CD14-positive monocyte (primary cell): ENCODE measurements around the gene EPHA2. TPM values are rescaled to one million over a fixed set of nuclear protein-coding genes. Genes with fewer than 3 reads are reported as not detected.

Experiments used
- DNase-seq, 3 donors: peaks; one replicate each; pipeline ENCODE4 v3.0.0-alpha.2; 2011 to 2022
- H2AFZ ChIP-seq: 2 replicates; pipeline ENCODE4 v1.6.0; 2012; ENCODE audit warnings: mild to moderate bottlenecking, low read depth, low read length, inconsistent platforms; ENCODE audit not compliant: insufficient read depth, poor library complexity, severe bottlenecking
- H3K27ac ChIP-seq, 2 donors: 1 replicate in 1 of 2; 2 replicates in 1 of 2; pipeline ENCODE4 v1.5.1; 2012 to 2013; ENCODE audit warnings: low read length in 2 of 2, control low read depth in 1 of 2, inconsistent platforms in 1 of 2, low read depth in 1 of 2, mild to moderate bottlenecking in 1 of 2
- H3K27me3 ChIP-seq, 2 donors: one replicate each; pipeline versions ENCODE4 v1.6.0 to v1.6.1; 2011 to 2013; ENCODE audit warnings: low read length in 2 of 2; ENCODE audit not compliant: control insufficient read depth in 2 of 2, insufficient read depth in 2 of 2
- H3K36me3 ChIP-seq, 2 donors: replicated peaks in 1 of 2; 1 replicate in 1 of 2; 2 replicates in 1 of 2; pipeline versions ENCODE4 v1.5.1 to v1.6.1; 2012 to 2013; ENCODE audit warnings: low read length in 2 of 2, control low read depth in 1 of 2, inconsistent platforms in 1 of 2, mild to moderate bottlenecking in 1 of 2; ENCODE audit not compliant: insufficient read depth in 2 of 2, control insufficient read depth in 1 of 2
- H3K4me1 ChIP-seq, 2 donors: 1 replicate in 1 of 2; 2 replicates in 1 of 2; pipeline versions ENCODE4 v1.5.1 to v1.6.1; 2012 to 2013; ENCODE audit warnings: low read length in 2 of 2, control low read depth in 1 of 2, inconsistent platforms in 1 of 2, mild to moderate bottlenecking in 1 of 2, moderate library complexity in 1 of 2; ENCODE audit not compliant: insufficient read depth in 2 of 2, control insufficient read depth in 1 of 2
- H3K4me2 ChIP-seq: replicated peaks from 2 replicates; pipeline ENCODE3; 2012; ENCODE audit warnings: low read length, moderate library complexity, mild to moderate bottlenecking; ENCODE audit not compliant: poor library complexity, severe bottlenecking; ENCODE audit errors: extremely low read depth
- H3K4me3 ChIP-seq, 3 experiments: fragments of 200-600 bp in 1 of 3; sonication (generic) in 1 of 3; replicated peaks in 1 of 3; 1 replicate in 2 of 3; 2 replicates in 1 of 3; pipeline ENCODE4 v1.5.1; 2011 to 2013; ENCODE audit warnings: low read length in 3 of 3, mild to moderate bottlenecking in 3 of 3, control low read depth in 2 of 3, low read depth in 2 of 3, inconsistent platforms in 1 of 3, moderate library complexity in 1 of 3
- H3K79me2 ChIP-seq: 2 replicates; pipeline ENCODE4 v1.6.0; 2012; ENCODE audit warnings: mild to moderate bottlenecking, control low read depth, inconsistent platforms, low read length, moderate library complexity; ENCODE audit not compliant: insufficient read depth
- H3K9ac ChIP-seq: 2 replicates; pipeline ENCODE4 v1.6.0; 2017; ENCODE audit warnings: low read length, mild to moderate bottlenecking; ENCODE audit not compliant: insufficient read depth, poor library complexity, severe bottlenecking
- H3K9me3 ChIP-seq, 2 donors: replicated peaks in 1 of 2; 1 replicate in 1 of 2; 2 replicates in 1 of 2; pipeline versions ENCODE4 v1.5.1 to v1.6.1; 2012 to 2013; ENCODE audit warnings: low read length in 2 of 2, control low read depth in 1 of 2; ENCODE audit not compliant: control insufficient read depth in 1 of 2, insufficient read depth in 1 of 2
- H4K20me1 ChIP-seq: 2 replicates; pipeline ENCODE4 v1.6.0; 2012; ENCODE audit warnings: mild to moderate bottlenecking, low read length, control low read depth, moderate library complexity; ENCODE audit not compliant: insufficient read depth
- H3K27ac Mint-ChIP-seq, 7 donors: one replicate each; pipeline ENCODE4 v1.8.0; 2020; ENCODE audit warnings: mild to moderate bottlenecking in 7 of 7, mixed read lengths in 7 of 7, moderate library complexity in 6 of 7, inconsistent platforms in 2 of 7
- H3K27me3 Mint-ChIP-seq, 3 donors: one replicate each; pipeline ENCODE4 v1.8.0; 2021 to 2022; ENCODE audit warnings: low read depth in 3 of 3, mild to moderate bottlenecking in 3 of 3, mixed read lengths in 3 of 3, moderate library complexity in 3 of 3, inconsistent platforms in 1 of 3
- H3K36me3 Mint-ChIP-seq, 2 donors: one replicate each; pipeline ENCODE4 v1.8.0; 2020; ENCODE audit warnings: mixed read lengths in 2 of 2, inconsistent platforms in 1 of 2, mild to moderate bottlenecking in 1 of 2
- H3K4me1 Mint-ChIP-seq: one replicate; pipeline ENCODE4 v1.8.0; 2020; ENCODE audit warnings: mild to moderate bottlenecking, mixed read lengths
- H3K4me3 Mint-ChIP-seq, 2 donors: one replicate each; pipeline ENCODE4 v1.8.0; 2020; ENCODE audit warnings: mild to moderate bottlenecking in 2 of 2, mixed read lengths in 2 of 2, moderate library complexity in 1 of 2
- H3K9me3 Mint-ChIP-seq, 7 donors: one replicate each; pipeline ENCODE4 v1.8.0; 2020 to 2022; ENCODE audit warnings: mixed read lengths in 7 of 7, mild to moderate bottlenecking in 6 of 7, moderate library complexity in 6 of 7, inconsistent platforms in 2 of 7
- CTCF ChIP-seq: fragments of 200-600 bp; IDR thresholded peaks from one replicate; pipeline ENCODE4 v1.8.0; 2022; ENCODE audit warnings: antibody characterized with exemption, mild to moderate bottlenecking
- WGBS: methylation state at CpG from one replicate; pipeline ENCODE4 v1.1.5; 2013; ENCODE audit warnings: missing lambda C conversion rate; ENCODE audit not compliant: insufficient coverage; 5-methylcytosine and 5-hydroxymethylcytosine counted together
- intact Hi-C, 2 donors: fragments of 100-400 bp; cut with micrococcal nuclease; formaldehyde crosslinking; loops; one replicate each; pipeline versions ENCODE4 v1.15.0 to v1.15.1; 2023
- polyA plus RNA-seq, 3 donors: library from polyadenylated mRNA; depleted of rRNA in 1 of 3; unstranded in 2 of 3; stranded (reverse) in 1 of 3; fragments of 300-500 nt in 2 of 3; fragments of >200 nt in 1 of 3; fragmentation: Illumina TruSeq in 2 of 3; gene quantifications; 1 replicate in 2 of 3; 2 replicates in 1 of 3; pipeline ENCODE4 v1.2.3, GENCODE V29; 2012 to 2021

The EPHA2 gene
- polyA plus RNA-seq, 3 donors, result 0.03 TPM; not detected in 2

GRCh38 chr1:16124377-16125087 lies 31.3 kb downstream of the EPHA2 start:
- Histone ChIP-seq H2AFZ (no peak overlapping the region), H3K79me2 (no peaks in the 10 kb centered on the region), H3K9me3 (no peaks in the 10 kb centered on the region), H3K4me3 (no peak overlapping the region), H3K27me3 (no peaks in the 10 kb centered on the region), H3K27ac (no peak overlapping the region), H4K20me1 (no peaks in the 10 kb centered on the region), H3K36me3 (no peaks in the 10 kb centered on the region), H3K4me2 (no peak overlapping the region), H3K4me1 (peaks cover 3 to 4% of the 10 kb centered on the region in 2 donors), H3K9ac (no peak overlapping the region)
- Mint-ChIP-seq H3K9me3 (no peaks in the 10 kb centered on the region), H3K27me3 (peaks cover 5 to 17% (median 9%) of the 10 kb centered on the region in 3 donors), H3K4me1 (peaks cover 8% of the 10 kb centered on the region), H3K4me3 (no peak overlapping the region), H3K36me3 (no peaks in the 10 kb centered on the region), H3K27ac (no peak overlapping the region)
- intact Hi-C loops, result no loop called here
- no peak for DNase-seq
- TF ChIP-seq CTCF, result no peak
- 98% methylated on average over 15 of the region's 18 CpGs for WGBS

GRCh38 chr1:16122916-16123315 lies 33.0 kb downstream of the EPHA2 start:
- intact Hi-C loops, result no loop called here
- Histone ChIP-seq H3K36me3 (no peaks in the 10 kb centered on the region), H3K4me3 (no peak overlapping the region), H3K4me1 (peaks cover 3 to 4% of the 10 kb centered on the region in 2 donors), H3K9ac (peak overlapping the region; percentile 15), H2AFZ (no peak overlapping the region), H3K27ac (no peak overlapping the region), H4K20me1 (no peaks in the 10 kb centered on the region), H3K9me3 (no peaks in the 10 kb centered on the region), H3K4me2 (no peak overlapping the region), H3K27me3 (no peaks in the 10 kb centered on the region), H3K79me2 (no peaks in the 10 kb centered on the region)
- WGBS, result 0% methylated on average over 5 of the region's 6 CpGs
- Mint-ChIP-seq H3K27me3 (peaks cover 3 to 17% (median 5%) of the 10 kb centered on the region in 3 donors), H3K36me3 (no peaks in the 10 kb centered on the region), H3K4me1 (peaks cover 8% of the 10 kb centered on the region), H3K9me3 (no peaks in the 10 kb centered on the region), H3K27ac (peak overlapping the region in 1 of 7 donors; percentile 9), H3K4me3 (no peak overlapping the region)
- DNase-seq, result peak in 1 of 3 donors; percentile 0
- TF ChIP-seq CTCF, result no peak
